ENCODE measurements around the gene PCDHB6.
"Not testable (repeated sequence)": the region's sequence is repeated elsewhere in the genome, so short reads cannot be mapped to it uniquely, and the experiment has no call there.

The PCDHB6 gene

DNA sequence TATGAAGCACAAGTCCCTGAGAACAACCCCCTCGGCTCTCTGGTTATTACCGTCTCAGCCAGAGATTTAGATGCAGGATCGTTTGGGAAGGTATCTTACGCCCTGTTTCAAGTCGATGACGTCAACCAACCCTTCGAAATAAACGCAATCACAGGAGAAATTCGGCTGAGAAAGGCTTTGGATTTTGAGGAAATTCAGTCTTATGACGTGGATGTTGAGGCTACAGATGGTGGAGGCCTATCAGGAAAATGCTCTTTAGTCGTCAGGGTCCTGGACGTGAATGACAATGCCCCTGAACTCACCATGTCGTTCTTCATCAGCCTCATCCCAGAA is 1.1 kb downstream of the PCDHB6 start:
- TF ChIP-seq, protein P1, sequence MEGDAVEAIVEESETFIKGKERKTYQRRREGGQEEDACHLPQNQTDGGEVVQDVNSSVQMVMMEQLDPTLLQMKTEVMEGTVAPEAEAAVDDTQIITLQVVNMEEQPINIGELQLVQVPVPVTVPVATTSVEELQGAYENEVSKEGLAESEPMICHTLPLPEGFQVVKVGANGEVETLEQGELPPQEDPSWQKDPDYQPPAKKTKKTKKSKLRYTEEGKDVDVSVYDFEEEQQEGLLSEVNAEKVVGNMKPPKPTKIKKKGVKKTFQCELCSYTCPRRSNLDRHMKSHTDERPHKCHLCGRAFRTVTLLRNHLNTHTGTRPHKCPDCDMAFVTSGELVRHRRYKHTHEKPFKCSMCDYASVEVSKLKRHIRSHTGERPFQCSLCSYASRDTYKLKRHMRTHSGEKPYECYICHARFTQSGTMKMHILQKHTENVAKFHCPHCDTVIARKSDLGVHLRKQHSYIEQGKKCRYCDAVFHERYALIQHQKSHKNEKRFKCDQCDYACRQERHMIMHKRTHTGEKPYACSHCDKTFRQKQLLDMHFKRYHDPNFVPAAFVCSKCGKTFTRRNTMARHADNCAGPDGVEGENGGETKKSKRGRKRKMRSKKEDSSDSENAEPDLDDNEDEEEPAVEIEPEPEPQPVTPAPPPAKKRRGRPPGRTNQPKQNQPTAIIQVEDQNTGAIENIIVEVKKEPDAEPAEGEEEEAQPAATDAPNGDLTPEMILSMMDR (IDR thresholded peaks at IDR 0.05; ENCODE audit: borderline replicate concordance, insufficient read depth, low read depth, low read length), result no peak
- no peak overlapping the region for H3K4me3 ChIP-seq (ENCODE audit: low read depth, low read length)

DNA sequence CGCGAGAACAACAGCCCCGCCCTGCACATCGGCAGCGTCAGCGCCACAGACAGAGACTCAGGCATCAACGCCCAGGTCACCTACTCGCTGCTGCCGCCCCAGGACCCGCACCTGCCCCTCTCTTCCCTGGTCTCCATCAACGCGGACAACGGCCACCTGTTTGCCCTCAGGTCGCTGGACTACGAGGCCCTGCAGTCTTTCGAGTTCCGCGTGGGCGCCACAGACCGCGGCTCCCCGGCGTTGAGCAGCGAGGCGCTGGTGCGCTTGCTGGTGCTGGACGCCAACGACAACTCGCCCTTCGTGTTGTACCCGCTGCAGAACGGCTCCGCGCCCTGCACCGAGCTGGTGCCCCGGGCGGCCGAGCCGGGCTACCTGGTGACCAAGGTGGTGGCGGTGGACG is 1.8 kb downstream of the PCDHB6 start:
- not testable (repeated sequence) for H3K4me3 ChIP-seq (ENCODE audit: low read depth, low read length)

DNA sequence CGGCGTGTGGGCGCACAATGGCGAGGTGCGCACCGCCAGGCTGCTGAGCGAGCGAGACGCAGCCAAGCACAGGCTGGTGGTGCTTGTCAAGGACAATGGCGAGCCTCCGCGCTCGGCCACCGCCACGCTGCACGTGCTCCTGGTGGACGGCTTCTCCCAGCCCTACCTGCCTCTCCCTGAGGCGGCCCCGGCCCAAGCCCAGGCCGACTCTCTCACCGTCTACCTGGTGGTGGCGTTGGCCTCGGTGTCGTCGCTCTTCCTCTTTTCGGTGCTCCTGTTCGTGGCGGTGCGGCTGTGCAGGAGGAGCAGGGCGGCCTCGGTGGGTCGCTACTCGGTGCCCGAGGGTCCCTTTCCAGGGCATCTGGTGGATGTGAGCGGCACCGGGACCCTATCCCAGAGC is 2.2 kb downstream of the PCDHB6 start:
- H3K4me3 ChIP-seq (ENCODE audit: low read depth, low read length), result not testable (repeated sequence)

DNA sequence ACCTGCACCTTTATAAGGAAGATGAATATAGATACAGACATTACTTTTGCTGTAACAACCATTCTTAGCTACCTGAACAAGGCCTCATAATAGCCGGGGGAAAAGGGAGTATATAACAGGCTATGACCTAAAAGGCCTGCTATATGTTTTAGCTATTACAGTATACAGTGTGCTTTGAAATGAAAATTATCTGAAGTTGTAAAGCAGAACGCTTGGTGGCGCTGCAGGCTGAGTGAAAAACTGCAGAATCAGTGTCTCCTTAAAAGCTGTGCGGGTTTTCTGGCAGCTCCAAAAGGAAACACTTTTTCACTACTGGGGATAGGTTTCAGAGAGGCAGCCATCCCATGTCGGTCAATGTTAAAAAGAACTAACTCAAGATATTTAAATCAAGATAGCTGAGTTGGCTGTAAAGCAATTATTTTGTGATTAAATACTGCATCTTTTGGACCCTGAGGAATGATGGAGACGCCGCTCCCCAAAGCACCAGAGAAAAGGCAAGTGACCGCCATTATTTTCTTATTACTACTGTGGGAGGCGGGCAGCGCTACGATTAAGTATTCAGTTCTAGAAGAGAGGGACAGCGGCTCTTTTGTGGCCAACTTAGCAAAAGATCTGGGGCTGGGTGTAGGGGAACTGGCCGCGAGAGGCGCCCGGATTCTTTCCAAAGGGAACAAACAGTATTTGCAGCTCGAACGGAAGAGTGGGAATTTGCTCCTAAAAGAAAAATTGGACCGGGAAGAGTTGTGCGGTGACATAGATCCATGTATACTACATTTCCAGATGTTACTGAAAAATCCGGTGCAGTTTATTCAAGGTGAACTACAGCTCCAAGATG is 5.9 kb downstream of the PCDHB6 start:
- TF ChIP-seq, protein P1 (IDR thresholded peaks at IDR 0.05; ENCODE audit: borderline replicate concordance, insufficient read depth, low read depth, low read length), result no peak
- no peak overlapping the region for H3K4me3 ChIP-seq (ENCODE audit: low read depth, low read length)

DNA sequence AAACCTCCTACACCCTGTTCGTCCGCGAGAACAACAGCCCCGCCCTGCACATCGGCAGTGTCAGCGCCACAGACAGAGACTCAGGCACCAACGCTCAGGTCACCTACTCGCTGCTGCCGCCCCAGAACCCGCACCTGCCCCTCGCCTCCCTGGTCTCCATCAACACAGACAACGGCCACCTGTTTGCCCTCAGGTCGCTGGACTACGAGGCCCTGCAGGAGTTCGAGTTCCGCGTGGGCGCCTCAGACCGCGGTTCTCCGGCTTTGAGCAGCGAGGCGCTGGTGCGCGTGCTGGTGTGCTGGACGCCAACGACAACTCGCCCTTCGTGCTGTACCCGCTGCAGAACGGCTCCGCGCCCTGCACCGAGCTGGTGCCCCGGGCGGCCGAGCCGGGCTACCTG is 7.5 kb downstream of the PCDHB6 start:
- not testable (repeated sequence) for H3K4me3 ChIP-seq (ENCODE audit: low read depth, low read length)

DNA sequence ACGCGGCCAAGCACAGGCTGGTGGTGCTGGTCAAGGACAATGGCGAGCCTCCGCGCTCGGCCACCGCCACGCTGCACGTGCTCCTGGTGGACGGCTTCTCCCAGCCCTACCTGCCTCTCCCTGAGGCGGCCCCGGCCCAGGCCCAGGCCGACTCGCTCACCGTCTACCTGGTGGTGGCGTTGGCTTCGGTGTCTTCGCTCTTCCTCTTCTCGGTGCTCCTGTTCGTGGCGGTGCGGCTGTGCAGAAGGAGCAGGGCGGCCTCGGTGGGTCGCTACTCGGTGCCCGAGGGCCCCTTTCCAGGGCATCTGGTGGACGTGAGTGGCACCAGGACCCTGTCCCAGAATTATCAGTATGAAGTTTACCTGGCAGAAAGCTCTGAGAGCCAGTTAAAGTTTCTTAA is 8.0 kb downstream of the PCDHB6 start:
- not testable (repeated sequence) for H3K4me3 ChIP-seq (ENCODE audit: low read depth, low read length)

DNA sequence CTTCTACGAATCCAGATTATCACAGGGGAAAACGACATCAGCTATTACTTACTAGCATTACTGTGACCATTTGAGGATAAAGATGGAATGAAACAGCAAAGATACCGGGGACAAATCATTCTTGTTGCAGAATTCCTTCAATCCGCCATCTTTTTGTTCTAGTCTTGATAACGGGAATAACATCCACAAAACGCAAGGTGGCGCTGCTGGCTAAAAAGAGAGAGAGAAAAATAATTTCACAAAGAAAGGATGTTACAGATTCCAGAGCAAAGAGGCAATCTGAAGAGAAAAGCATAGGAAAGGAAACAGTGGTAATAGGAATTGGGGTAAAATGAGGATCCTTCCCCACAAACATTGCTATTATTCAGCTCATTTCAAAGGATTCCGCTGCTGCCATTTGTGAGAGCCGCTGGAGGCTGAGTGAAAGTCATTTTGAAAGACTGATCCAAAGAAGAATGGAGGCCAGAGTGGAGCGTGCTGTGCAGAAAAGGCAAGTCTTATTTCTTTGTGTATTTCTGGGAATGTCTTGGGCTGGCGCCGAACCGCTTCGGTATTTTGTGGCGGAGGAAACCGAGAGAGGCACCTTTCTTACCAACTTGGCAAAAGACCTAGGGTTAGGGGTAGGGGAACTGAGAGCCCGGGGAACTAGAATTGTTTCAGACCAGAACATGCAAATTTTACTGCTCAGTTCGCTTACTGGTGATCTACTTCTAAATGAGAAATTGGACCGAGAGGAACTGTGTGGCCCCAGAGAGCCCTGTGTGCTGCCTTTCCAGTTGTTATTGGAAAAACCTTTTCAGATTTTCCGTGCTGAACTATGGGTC is 22.7 kb downstream of the PCDHB6 start, which contains the start of gene PCDHB7:
PCDHB7 (plus strand) TSS at position 264 of the 824 bp plus-strand sequence; CDS start at position 456, 192 bp downstream.
- TF ChIP-seq, protein P1 (IDR thresholded peaks at IDR 0.05; ENCODE audit: borderline replicate concordance, insufficient read depth, low read depth, low read length), result peak; percentile 10; the same call in 1 of the 2 replicates
- H3K4me3 ChIP-seq (ENCODE audit: low read depth, low read length), result no peak within 1 kb of the TSS

DNA sequence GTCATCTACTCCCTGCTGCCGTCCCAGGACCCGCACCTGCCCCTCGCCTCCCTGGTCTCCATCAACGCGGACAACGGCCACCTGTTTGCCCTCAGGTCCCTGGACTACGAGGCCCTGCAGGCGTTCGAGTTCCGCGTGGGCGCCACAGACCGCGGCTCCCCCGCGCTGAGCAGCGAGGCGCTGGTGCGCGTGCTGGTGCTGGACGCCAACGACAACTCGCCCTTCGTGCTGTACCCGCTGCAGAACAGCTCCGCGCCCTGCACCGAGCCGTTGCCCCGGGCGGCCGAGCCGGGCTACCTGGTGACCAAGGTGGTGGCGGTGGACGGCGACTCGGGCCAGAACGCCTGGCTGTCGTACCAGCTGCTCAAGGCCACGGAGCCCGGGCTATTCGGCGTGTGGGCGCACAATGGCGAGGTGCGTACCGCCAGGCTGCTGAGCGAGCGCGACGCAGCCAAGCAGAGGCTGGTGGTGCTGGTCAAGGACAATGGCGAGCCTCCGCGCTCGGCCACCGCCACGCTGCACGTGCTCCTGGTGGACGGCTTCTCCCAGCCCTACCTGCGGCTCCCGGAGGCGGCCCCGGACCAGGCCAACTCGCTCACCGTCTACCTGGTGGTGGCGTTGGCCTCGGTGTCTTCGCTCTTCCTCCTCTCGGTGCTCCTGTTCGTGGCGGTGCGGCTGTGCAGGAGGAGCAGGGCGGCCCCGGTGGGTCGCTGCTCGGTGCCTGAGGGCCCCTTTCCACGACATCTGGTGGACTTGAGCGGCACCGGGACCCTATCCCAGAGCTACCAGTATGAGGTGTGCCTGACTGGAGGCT is 24.6 kb downstream of the PCDHB6 start:
- not testable (repeated sequence) for H3K4me3 ChIP-seq (ENCODE audit: low read depth, low read length)

DNA sequence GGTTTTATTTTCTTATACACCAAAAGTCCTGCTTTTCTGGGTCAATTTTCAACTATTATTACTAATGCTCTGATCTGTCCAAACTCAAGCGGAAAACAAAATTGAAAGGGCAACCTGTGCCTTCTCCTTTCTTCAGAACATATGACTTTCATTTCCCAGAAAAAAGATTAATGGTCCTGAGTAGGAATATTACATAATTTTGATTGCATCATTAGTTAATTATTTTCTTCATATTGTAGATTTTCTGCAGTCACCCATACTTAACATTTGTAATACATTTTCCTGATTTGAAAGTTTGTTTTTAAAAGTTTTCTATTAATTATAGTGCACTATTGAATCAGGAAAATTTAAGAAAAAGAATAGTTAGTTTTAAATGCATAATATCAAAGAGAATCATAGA is 26.1 kb downstream of the PCDHB6 start:
- no peak overlapping the region for H3K4me3 ChIP-seq (ENCODE audit: low read depth, low read length)
- TF ChIP-seq, protein P1 (IDR thresholded peaks at IDR 0.05; ENCODE audit: borderline replicate concordance, insufficient read depth, low read depth, low read length), result no peak

DNA sequence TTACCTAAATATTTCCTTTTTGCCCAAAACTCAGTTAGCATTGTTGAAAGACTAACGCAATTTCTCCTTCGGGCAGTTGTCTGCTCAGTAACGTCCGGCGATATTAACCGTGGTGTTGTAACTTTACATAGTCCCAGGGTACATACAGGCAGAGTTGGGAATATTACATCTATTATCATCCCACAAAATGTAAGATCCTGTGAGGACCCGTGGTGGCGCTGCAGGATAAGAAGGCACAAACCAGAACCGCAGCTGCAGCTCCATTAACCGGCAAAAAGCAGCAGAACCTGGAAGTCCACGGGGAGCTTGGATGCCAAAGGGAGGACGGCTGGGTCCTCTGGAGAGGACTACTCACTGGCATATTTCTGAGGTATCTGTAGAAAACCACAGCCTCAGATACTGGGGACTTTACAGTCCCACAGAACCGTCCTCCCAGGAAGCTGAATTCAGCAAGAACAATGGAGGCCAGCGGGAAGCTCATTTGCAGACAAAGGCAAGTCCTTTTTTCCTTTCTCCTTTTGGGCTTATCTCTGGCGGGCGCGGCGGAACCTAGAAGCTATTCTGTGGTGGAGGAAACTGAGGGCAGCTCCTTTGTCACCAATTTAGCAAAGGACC is 27.8 kb downstream of the PCDHB6 start, which contains the start of gene PCDHB8:
PCDHB8 (plus strand) TSS at position 214 of the 615 bp plus-strand sequence; CDS start at position 459, 245 bp downstream.
- not testable (repeated sequence) for H3K4me3 ChIP-seq (ENCODE audit: low read depth, low read length)

DNA sequence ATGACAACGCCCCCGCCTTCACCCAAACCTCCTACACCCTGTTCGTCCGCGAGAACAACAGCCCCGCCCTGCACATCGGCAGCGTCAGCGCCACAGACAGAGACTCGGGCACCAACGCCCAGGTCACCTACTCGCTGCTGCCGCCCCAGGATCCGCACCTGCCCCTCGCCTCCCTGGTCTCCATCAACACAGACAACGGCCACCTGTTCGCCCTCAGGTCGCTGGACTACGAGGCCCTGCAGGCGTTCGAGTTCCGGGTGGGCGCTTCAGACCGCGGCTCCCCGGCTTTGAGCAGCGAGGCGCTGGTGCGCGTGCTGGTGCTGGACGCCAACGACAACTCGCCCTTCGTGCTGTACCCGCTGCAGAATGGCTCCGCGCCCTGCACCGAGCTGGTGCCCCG is 29.5 kb downstream of the PCDHB6 start:
- not testable (repeated sequence) for H3K4me3 ChIP-seq (ENCODE audit: low read depth, low read length)

DNA sequence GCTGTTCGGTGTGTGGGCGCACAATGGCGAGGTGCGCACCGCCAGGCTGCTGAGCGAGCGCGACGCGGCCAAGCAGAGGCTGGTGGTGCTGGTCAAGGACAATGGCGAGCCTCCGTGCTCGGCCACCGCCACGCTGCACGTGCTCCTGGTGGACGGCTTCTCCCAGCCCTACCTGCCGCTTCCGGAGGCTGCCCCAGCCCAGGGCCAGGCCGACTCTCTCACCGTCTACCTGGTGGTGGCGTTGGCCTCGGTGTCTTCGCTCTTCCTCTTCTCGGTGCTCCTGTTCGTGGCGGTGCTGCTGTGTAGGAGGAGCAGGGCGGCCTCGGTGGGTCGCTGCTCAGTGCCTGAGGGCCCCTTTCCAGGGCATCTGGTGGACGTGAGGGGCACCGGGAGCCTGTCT is 30.0 kb downstream of the PCDHB6 start:
- H3K4me3 ChIP-seq (ENCODE audit: low read depth, low read length), result not testable (repeated sequence)
